HG03442 (cell line): ENCODE measurements around the gene MPL.

Source experiments
- ATAC-seq: cut with Tn5 transposase; IDR thresholded peaks from one replicate; pipeline ENCODE4 v1.9.1; 2021; ENCODE audit warnings: mild to moderate bottlenecking, moderate library complexity; ENCODE audit not compliant: unreplicated experiment

Gene MPL

DNA sequence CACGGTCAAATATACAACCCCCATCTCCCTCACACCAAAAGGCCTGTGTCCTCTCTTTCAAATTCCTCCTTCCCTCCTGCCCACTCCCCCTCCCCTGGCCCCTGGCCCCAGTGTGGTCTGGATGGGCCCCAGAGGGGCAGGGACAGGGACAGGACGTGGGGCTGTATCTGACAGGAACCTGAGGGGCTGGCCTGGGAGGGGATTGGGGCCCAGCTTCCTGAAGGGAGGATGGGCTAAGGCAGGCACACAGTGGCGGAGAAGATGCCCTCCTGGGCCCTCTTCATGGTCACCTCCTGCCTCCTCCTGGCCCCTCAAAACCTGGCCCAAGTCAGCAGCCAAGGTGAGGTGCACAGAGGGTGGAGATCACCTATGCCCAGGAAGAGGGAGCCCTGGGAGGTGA, at the start of gene MPL:
Gene MPL, plus strand, starts transcription at position 231 of the 400 bp plus-strand sequence. Its CDS starts 31 bp downstream, at position 262.
- ATAC-seq: no peak

- ATAC-seq: no peak
Observed at GRCh38 chr1:43288058-43288784, 49.4 kb upstream of the MPL start.

GRCh38 chr1:43288785-43289706, 48.6 kb upstream of the MPL start:
- no peak for ATAC-seq

GRCh38 chr1:43292216-43292615, 45.4 kb upstream of the MPL start:
- no peak for ATAC-seq

DNA sequence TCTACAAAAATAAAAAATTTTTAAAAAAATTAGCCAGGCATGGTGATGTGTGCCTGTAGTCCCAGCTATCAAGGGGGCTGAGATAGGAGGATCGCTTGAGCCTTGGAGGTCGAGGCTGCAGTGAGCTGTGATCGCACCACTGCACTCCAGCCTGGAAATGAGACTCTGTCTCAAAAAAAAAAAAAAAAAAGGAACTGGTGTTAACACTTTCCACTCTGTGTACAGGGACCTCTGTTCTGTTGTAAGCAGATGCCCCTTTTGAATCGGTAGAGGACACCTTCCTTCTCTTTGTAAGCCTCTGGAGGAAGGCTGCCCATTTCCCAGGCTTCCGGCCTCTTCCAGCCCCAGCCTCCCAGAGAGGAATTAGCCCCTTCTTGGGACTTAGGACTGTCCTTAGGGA, 44.9 kb upstream of the MPL start:
- no peak for ATAC-seq

GRCh38 chr1:43293176-43293575, 44.4 kb upstream of the MPL start:
- no peak for ATAC-seq

- no peak for ATAC-seq
Observed at GRCh38 chr1:43293896-43294760, 43.5 kb upstream of the MPL start.

DNA sequence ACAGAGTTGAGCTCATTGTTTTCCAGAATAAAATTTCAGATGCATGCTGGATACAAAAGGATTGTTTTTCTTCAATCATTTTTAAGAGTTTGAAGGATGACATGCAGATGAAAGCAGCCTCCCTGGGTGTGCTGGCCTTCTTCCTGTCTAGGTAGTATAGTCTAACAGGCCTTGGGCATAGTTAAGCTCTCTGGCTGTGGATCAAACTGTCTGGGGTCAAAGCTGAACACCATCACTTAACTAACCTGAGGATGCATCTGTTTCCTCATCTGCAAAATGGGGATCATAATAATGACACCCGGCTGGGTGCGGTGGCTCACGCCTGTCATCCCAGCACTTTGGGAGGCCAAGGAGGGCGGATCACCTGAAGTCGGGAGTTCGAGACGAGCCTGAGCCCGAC, 42.9 kb upstream of the MPL start:
- no peak for ATAC-seq

DNA sequence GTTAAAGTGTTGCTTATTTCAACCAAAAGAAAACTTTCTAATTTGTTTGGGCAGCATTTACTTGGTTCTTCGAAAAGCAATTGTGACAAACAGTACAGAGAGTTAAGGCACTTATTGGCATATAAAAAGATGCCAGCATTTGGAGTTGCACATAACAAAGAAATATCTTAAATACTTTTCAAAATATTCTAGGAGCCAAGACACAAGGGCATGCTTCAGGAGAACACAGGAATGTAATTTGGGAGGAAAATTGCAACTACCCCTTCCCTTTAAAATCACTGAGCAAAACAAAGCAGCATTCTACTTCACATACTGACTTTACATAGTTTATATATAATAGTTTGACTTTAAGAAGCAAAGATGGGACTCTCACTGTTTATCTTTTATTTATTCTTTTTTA, 41.4 kb upstream of the MPL start:
- no peak for ATAC-seq

- ATAC-seq: no peak
Observed at GRCh38 chr1:43298055-43298454, 39.6 kb upstream of the MPL start.

- no peak for ATAC-seq
Observed at GRCh38 chr1:43299101-43299500, 38.5 kb upstream of the MPL start.

GRCh38 chr1:43300378-43301094, 37.1 kb upstream of the MPL start, which contains the start of gene TIE1:
TIE1 (plus strand) TSS chr1:43300982; CDS start chr1:43301072, 90 bp downstream.
- no peak for ATAC-seq

- ATAC-seq: no peak
Observed at GRCh38 chr1:43302201-43302600, 35.4 kb upstream of the MPL start.

GRCh38 chr1:43302721-43303470, 34.7 kb upstream of the MPL start:
- ATAC-seq: no peak

- ATAC-seq: no peak
Observed at GRCh38 chr1:43303471-43304313, 33.9 kb upstream of the MPL start.

- no peak for ATAC-seq
Observed at GRCh38 chr1:43304314-43304681, 33.3 kb upstream of the MPL start.

DNA sequence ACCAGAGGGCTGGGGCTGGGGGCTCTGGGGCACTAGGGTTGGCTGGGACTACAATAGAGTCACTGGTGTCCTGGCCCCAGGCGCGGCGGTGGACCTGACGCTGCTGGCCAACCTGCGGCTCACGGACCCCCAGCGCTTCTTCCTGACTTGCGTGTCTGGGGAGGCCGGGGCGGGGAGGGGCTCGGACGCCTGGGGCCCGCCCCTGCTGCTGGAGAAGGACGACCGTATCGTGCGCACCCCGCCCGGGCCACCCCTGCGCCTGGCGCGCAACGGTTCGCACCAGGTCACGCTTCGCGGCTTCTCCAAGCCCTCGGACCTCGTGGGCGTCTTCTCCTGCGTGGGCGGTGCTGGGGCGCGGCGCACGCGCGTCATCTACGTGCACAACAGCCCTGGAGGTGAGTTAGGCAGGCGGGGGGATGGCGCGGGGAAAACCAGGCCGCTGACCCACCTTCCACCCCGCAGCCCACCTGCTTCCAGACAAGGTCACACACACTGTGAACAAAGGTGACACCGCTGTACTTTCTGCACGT, 32.8 kb upstream of the MPL start:
- ATAC-seq: no peak

DNA sequence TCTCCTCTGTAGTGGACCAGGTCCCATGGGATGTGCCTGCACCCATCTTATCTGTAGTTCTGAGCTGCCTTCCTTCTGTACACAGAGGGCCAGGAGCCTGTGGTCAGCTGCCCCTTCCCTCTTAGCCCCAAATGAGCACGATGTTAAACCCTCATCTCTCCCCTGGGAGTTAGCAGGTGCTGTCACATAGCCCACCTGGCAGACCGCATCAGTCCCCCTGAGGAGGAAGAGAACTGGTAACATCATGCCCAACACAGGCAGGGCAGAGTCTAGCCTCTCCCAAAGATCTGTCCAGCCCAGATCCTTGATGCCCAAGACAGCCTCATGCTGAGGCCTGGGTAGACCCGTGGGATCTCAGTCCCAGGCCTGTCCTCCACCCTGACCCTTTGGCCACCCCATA, 32.2 kb upstream of the MPL start:
- ATAC-seq: no peak
